Common myeloid progenitor, CD34-positive (primary cell): ENCODE results near the gene FAM163A.

Experiments
- CTCF ChIA-PET: fragments of 350-600 bp; sonication (Branson Sonifier 250); formaldehyde crosslinking; loops from one replicate; lab custom pipeline; 2021; ENCODE audit warnings: antibody characterized with exemption; lab: Charles Lee
- POLR2A ChIA-PET: fragments of 350-600 bp; sonication (Branson Sonifier 250); formaldehyde crosslinking; loops from one replicate; lab custom pipeline; 2021; ENCODE audit warnings: antibody characterized with exemption; lab: Charles Lee
- DNase-seq, 3 donors: peaks; one replicate each; pipeline versions ENCODE4 v3.0.0 to v3.0.0-alpha.2; 2013
- H3K27ac ChIP-seq, 2 experiments: 1 replicate in 1 of 2; 2 replicates in 1 of 2; pipeline ENCODE4 v1.7.0; 2013; ENCODE audit warnings: inconsistent platforms in 2 of 2, low read length in 2 of 2, mild to moderate bottlenecking in 2 of 2, low read depth in 1 of 2, moderate library complexity in 1 of 2; ENCODE audit not compliant: severe bottlenecking in 2 of 2, insufficient read depth in 1 of 2, poor library complexity in 1 of 2
- H3K27me3 ChIP-seq, 5 experiments: replicated peaks in 2 of 5; 1 replicate in 3 of 5; 2 replicates in 2 of 5; pipeline versions ENCODE4 v1.6.1 to v1.7.0; 2013; ENCODE audit warnings: low read length in 4 of 5, mild to moderate bottlenecking in 2 of 5, moderate library complexity in 2 of 5, inconsistent platforms in 1 of 5; ENCODE audit not compliant: insufficient read depth in 5 of 5, control insufficient read depth in 4 of 5
- H3K36me3 ChIP-seq, 4 experiments: 1 replicate in 2 of 4; 2 replicates in 2 of 4; pipeline versions ENCODE4 v1.6.1 to v1.7.0; 2013; ENCODE audit warnings: low read length in 3 of 4, control low read depth in 1 of 4, mild to moderate bottlenecking in 1 of 4; ENCODE audit not compliant: control insufficient read depth in 4 of 4, insufficient read depth in 4 of 4
- H3K4me1 ChIP-seq, 4 experiments: 1 replicate in 3 of 4; 2 replicates in 1 of 4; pipeline versions ENCODE4 v1.6.1 to v1.7.1; 2013; ENCODE audit warnings: low read length in 3 of 4, mild to moderate bottlenecking in 3 of 4, control low read depth in 1 of 4, inconsistent platforms in 1 of 4, moderate library complexity in 1 of 4; ENCODE audit not compliant: control insufficient read depth in 4 of 4, insufficient read depth in 4 of 4; ENCODE audit errors: control extremely low read depth in 1 of 4
- H3K4me3 ChIP-seq, 7 experiments: 1 replicate in 4 of 7; 2 replicates in 3 of 7; pipeline versions ENCODE4 v1.5.1 to v1.7.0; 2013; ENCODE audit warnings: mild to moderate bottlenecking in 7 of 7, low read length in 6 of 7, moderate library complexity in 6 of 7, inconsistent platforms in 2 of 7, low read depth in 2 of 7, control low read depth in 1 of 7; ENCODE audit not compliant: insufficient read depth in 4 of 7, control insufficient read depth in 1 of 7; ENCODE audit errors: extremely low read depth in 1 of 7
- H3K9me3 ChIP-seq, 5 experiments: 1 replicate in 4 of 5; 2 replicates in 1 of 5; pipeline versions ENCODE4 v1.6.1 to v1.7.1; 2013; ENCODE audit warnings: low read length in 4 of 5, mild to moderate bottlenecking in 2 of 5, inconsistent platforms in 1 of 5, low read depth in 1 of 5, moderate library complexity in 1 of 5; ENCODE audit not compliant: control insufficient read depth in 4 of 5, insufficient read depth in 2 of 5; ENCODE audit errors: control extremely low read depth in 1 of 5
- WGBS: methylation state at CpG from one replicate; pipeline ENCODE4 v1.1.5; 2013; ENCODE audit not compliant: insufficient coverage; 5-methylcytosine and 5-hydroxymethylcytosine counted together

The FAM163A gene

DNA sequence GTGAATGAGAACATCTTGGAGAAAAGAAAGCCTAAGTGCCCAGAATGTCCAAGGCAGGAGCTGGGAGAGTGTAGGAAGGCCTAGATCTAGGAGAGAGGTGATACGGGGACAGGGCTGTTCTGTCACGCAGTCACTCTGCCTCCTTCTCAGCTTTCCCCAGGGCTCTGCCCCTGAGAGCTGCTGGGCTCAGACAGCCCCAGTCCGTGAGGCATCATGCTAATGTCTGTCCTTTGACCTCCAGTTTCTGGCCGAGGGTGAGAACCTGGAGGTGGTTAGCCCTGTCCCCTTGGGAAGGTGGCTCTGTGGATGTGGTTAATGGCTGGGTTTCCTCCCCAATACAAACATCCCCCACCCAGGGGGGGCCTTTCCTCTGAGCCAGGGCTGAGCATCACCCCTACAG lies 63.2 kb downstream of the FAM163A start:
- ChIA-PET POLR2A (no interaction called here), CTCF (interaction anchor here (2.8 to 16.4 kb wide), 2 partner anchors 8 to 101 kb away, joined by 17 to 561 read pairs; no protein-coding TSS in a partner anchor)
- Histone ChIP-seq H3K4me3 (no peak overlapping the region), H3K4me1 (no peaks in the 10 kb centered on the region), H3K27me3 (peaks cover 0 to 3% (median 0%) of the 10 kb centered on the region in 5 experiments), H3K27ac (no peak overlapping the region), H3K36me3 (no peaks in the 10 kb centered on the region), H3K9me3 (no peaks in the 10 kb centered on the region)
- 95% methylated on average over 2 of the region's 4 CpGs for WGBS
- DNase-seq = no peak

- POLR2A ChIA-PET = no interaction called here
- Histone ChIP-seq H3K9me3 (no peaks in the 10 kb centered on the region), H3K4me1 (no peaks in the 10 kb centered on the region), H3K36me3 (no peaks in the 10 kb centered on the region), H3K27ac (no peak overlapping the region), H3K27me3 (peaks cover 0 to 6% (median 0%) of the 10 kb centered on the region in 5 experiments), H3K4me3 (no peak overlapping the region)
- 90% methylated on average over 9 of the region's 9 CpGs for WGBS
- CTCF ChIA-PET = interaction anchor here (1.2 to 16.4 kb wide), 3 partner anchors 12 to 102 kb away, joined by 3 to 561 read pairs (median 47); no protein-coding TSS in a partner anchor
- no peak for DNase-seq
Measured at GRCh38 chr1:179807291-179807690, 64.2 kb downstream of the FAM163A start.

DNA sequence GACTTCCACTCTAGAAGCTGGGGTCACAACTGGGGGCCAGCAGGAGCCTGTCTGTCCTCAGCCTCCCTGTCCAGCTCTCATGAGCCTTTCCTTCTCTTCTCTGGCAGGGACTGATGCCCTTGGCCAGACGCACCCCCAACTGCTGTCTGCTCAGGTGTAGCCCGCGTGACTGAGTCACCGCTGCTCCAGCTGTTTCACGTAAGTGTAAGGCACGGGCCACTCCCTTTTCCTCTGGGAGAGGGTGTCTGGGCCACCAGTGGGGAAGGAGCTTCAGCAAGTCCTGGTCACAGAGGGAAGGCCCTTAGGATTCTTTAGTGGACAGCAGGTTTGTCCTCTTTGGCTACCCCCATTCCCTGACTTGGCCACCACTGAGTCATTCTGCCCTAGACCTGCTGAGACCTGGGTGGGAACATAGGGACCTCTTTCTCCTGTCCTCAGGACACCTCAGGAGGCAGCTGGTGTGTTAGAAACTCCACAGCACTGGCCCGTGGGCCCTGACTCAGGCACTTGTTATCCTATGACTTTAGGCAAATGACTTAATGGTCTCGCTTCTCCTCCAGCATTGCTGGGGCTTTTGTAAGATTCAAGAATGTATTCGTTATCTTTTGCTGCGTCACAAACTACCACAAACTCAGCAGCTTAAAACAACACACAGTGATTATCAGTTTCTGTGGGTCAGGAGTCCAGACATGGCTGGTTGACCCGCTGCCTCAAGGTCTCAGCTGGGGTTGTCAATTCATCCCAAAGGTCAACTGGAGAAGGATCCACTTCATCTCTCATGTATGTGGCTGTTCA lies 64.8 kb downstream of the FAM163A start:
- Histone ChIP-seq H3K27ac (no peak overlapping the region), H3K4me1 (no peaks in the 10 kb centered on the region), H3K36me3 (no peaks in the 10 kb centered on the region), H3K27me3 (peaks cover 0 to 4% (median 0%) of the 10 kb centered on the region in 5 experiments), H3K4me3 (no peak overlapping the region), H3K9me3 (no peaks in the 10 kb centered on the region)
- no peak for DNase-seq
- POLR2A ChIA-PET = no interaction called here
- WGBS = 96% methylated on average over 7 of the region's 11 CpGs
- CTCF ChIA-PET = interaction anchor here (1.2 to 16.4 kb wide), 4 partner anchors 12 to 371 kb away, joined by 3 to 561 read pairs (median 28); no protein-coding TSS in a partner anchor

DNA sequence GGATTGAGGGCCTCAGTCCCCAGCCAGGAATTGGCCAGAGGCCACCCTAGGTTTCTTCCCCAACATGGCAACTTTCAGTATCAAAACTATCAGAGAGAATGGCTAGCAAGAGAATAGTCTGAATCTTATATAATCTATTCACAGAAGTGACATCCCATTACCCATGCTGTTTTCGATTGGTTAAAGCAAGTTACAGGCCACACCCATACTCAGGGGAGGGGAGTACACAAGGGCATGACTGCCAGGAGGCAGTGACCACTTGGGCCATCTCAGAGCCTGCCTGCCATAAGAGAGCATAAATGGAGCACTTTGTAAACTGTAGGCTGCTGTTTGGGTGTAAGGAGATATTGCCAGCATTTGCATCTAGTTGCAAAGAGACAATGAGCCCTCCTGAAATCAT lies 65.4 kb downstream of the FAM163A start:
- CTCF ChIA-PET = interaction anchor here (1.0 to 16.4 kb wide), 10 partner anchors 8 to 377 kb away, joined by 4 to 561 read pairs (median 8); no protein-coding TSS in a partner anchor
- WGBS = 100% methylated on average over 1 of the region's 1 CpG
- POLR2A ChIA-PET = no interaction called here
- H3K9me3 ChIP-seq = no peaks in the 10 kb centered on the region
- H3K27me3 ChIP-seq = peaks cover 0 to 4% (median 0%) of the 10 kb centered on the region in 5 experiments
- no peaks in the 10 kb centered on the region for H3K36me3 ChIP-seq
- H3K4me1 ChIP-seq = no peaks in the 10 kb centered on the region
- H3K4me3 ChIP-seq = no peak overlapping the region
- no peak for DNase-seq
- H3K27ac ChIP-seq = no peak overlapping the region

DNA sequence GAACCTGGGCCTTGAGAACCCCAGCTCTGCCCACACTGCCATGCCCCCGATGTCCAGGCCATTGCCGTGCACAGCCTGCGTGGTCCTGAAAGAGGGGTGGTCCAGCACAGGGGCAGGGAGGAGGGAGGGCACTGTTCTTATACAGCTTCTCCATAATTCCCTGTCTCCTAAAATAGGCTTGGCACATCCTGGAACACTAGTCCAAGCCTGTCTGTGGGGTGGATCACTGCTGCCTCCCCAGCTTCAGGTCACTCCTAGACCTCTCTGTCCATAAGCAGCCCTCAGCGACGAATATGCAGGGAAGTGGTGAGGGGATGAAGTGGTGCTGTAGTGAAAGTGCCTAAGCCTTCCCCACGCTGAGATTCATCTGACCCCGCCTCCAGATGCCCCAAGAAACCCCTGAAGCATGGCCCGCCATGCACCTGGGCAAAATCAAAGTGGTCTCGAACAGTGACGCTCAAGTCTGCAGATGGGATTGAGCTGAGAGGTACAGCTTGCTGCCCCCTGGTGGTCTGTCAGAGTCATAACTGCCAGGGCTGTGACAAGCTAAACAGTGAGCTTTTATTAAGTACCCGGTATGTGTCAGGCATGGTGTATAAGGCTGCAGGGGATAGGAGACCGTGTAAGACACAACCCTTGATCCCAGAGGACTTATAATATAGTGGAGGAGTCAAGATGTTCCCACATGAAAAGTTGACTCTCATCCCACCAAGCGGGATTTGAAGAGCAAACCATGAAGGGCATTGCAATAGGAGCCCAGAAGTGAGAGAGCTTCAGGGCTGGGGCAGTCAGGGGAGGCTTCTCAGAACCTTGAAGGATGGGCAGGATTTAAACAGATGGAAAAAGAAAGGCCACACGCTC lies 66.6 kb downstream of the FAM163A start:
- peaks cover 0 to 6% (median 4%) of the 10 kb centered on the region in 4 experiments for H3K4me1 ChIP-seq
- H3K4me3 ChIP-seq = no peak overlapping the region
- ChIA-PET CTCF (interaction anchor here (0.6 to 16.4 kb wide), 28 partner anchors 9 to 572 kb away, joined by 3 to 561 read pairs (median 4); no protein-coding TSS in a partner anchor), POLR2A (interaction anchor here (1.9 kb wide), 1 partner anchor 100 kb away, joined by 8 read pairs; no protein-coding TSS in a partner anchor)
- no peaks in the 10 kb centered on the region for H3K36me3 ChIP-seq
- DNase-seq = peak; percentile 78 to 88 (median 85)
- peaks cover 0 to 4% (median 0%) of the 10 kb centered on the region in 5 experiments for H3K27me3 ChIP-seq
- H3K27ac ChIP-seq = no peak overlapping the region
- WGBS = 34% methylated on average over 9 of the region's 14 CpGs
- no peaks in the 10 kb centered on the region for H3K9me3 ChIP-seq

GRCh38 chr1:179810367-179810715 lies 67.2 kb downstream of the FAM163A start:
- Histone ChIP-seq H3K9me3 (no peaks in the 10 kb centered on the region), H3K4me3 (no peak overlapping the region), H3K36me3 (no peaks in the 10 kb centered on the region), H3K27ac (no peak overlapping the region), H3K27me3 (peaks cover 0 to 5% (median 0%) of the 10 kb centered on the region in 5 experiments), H3K4me1 (peaks cover 0 to 11% (median 8%) of the 10 kb centered on the region in 4 experiments)
- no peak for DNase-seq
- CTCF ChIA-PET = interaction anchor here (0.7 to 16.4 kb wide), 24 partner anchors 10 to 457 kb away, joined by 3 to 561 read pairs (median 6); no protein-coding TSS in a partner anchor
- POLR2A ChIA-PET = interaction anchor here (1.9 kb wide), 1 partner anchor 100 kb away, joined by 8 read pairs; no protein-coding TSS in a partner anchor
- 92% methylated on average over 7 of the region's 7 CpGs for WGBS
